Globus pallidus (tissue), 1 donor: ENCODE data around the gene RHBDD2.
"Not testable (repeated sequence)": the region's sequence is repeated elsewhere in the genome, so short reads cannot be mapped to it uniquely, and the experiment has no call there.

Source experiments
- DNase-seq: peaks from one replicate; pipeline ENCODE4 v3.0.0-alpha.2; 2015; ENCODE audit warnings: low spot score

The RHBDD2 gene

DNA sequence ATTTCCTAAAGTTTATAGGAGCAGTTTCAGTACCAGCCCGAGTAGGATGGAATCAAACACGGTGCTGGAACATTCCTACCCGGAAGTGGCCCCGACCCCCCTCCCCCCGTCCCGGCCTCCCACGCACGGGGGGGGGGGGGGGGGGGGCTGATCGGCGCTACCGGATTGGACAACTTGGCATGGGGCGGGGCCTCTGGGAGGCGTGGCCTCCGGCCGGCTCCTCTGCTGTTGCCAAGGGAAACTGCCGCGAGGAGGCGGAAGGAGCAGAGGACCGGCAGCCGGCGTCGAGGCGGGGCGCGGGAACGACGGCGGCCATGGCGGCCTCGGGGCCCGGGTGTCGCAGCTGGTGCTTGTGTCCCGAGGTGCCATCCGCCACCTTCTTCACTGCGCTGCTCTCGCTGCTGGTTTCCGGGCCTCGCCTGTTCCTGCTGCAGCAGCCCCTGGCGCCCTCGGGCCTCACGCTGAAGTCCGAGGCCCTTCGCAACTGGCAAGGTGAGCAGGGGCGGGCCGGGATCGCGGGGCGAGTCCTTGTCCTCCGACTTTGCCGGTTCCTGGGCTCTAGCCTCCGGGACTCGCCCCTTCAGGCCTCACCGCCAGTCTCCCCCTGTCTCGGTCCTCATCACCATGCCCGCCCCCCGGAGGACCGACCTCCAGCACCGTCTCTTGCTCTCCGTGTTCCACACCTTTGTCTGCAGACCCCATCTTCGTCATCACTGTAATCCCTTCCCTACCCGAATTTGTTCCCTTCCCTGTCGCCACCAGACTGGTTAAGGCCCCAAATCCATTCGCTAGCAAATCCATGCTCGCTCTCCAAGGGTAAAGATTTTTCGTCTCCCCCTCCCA, at the start of gene RHBDD2:
TSS of gene RHBDD2 (plus strand) at position 266 of the 843 bp plus-strand sequence. CDS start at position 315, 49 bp downstream.
- DNase-seq: peak; percentile 94

DNA sequence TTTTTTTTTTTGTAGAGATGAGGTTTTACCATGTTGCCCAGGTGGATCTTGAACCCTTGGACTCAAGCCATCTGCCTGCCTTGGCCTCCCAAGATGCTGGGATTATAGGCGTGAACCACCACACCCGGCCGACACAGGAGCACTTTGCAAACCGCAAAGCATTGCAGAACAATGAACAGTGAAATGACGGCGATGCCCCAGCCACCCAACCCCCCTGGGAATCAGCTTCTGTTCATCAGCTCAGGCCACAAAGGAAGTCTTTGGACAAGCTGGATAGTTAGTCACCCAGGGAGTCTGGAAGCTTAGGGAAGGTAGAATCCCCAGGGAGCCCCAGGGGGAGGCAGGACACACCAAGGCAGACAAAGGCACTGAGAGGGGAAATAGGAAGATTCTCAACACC, 49.2 kb upstream of the RHBDD2 start:
- DNase-seq: peak; percentile 2

DNA sequence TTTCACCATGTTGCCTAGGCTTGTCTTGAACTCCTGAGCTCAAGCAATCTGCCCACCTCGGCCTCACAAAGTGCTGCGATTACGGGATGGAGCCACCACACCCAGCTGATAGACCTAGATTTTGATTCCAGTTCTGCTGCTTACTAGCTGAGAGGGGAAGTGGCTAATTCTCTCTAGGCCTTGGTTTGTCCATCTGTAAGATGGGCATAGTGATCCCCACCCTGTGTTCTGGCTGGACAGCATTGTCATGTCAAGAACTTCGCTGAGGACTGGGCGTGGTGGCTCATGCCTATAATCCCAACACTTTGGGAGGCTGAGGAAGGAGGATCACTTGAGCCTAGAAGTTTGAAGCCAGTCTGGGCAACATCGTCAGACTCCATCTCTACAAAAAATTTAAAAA, 47.9 kb upstream of the RHBDD2 start:
- no peak for DNase-seq

DNA sequence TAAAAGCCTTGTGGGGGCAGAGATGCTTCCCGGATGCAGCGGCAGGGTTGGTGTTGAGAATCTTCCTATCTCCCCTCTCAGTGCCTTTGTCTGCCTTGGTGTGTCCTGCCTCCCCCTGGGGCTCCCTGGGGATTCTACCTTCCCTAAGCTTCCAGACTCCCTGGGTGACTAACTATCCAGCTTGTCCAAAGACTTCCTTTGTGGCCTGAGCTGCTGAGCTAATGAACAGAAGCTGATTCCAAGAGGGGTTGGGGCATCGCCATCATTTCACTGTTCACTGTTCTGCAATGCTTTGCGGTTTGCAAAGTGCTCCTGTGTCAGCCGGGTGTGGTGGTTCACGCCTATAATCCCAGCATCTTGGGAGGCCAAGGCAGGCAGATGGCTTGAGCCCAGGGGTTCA, 45.2 kb upstream of the RHBDD2 start:
- not testable (repeated sequence) for DNase-seq

DNA sequence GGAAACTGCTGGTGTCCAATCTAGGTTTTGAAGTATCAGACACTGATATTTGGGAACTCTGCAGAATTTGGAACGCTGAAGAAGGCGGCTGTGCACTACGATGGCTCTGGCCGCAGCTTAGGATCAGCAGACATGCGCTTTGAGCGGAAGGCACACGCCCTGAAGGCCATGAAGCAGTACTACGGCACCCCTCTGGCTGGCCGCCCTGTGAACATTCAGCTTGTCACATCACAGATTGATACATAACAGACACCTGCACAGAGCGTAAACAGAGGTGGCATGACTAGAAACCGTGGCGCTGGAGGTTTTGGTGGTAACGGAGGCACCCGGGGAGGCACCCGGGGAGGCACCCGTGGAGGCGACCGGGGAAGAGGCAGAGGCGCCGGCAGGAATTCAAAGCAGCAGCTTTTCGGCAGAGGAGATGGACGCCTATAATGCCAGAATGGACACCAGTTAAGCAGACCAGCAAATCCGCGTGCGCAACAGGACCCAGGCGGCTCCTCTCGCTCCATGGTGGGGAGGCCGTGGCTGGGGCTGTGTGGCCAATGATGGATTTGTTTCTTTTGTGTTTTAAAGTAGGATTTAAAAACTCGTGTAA, 43.0 kb upstream of the RHBDD2 start:
- no peak for DNase-seq

DNA sequence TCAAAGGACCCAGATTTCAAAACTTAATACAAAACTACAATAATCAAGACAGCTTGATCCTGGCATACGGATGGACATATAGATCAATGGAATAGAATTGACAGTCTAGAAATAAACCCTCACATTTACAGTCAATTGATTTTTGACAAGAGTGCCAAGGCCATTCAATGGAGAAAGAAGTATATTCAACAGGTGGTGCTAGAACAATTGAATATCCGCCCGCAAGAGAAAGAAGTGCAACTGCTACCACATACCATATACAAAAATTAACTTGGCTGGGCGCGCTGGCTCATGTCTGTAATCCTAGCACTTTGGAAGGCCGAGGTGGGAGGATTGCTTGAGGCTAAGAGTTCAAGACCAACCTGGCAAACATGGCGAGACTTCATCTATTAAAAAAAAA, 42.0 kb upstream of the RHBDD2 start:
- no peak for DNase-seq

DNA sequence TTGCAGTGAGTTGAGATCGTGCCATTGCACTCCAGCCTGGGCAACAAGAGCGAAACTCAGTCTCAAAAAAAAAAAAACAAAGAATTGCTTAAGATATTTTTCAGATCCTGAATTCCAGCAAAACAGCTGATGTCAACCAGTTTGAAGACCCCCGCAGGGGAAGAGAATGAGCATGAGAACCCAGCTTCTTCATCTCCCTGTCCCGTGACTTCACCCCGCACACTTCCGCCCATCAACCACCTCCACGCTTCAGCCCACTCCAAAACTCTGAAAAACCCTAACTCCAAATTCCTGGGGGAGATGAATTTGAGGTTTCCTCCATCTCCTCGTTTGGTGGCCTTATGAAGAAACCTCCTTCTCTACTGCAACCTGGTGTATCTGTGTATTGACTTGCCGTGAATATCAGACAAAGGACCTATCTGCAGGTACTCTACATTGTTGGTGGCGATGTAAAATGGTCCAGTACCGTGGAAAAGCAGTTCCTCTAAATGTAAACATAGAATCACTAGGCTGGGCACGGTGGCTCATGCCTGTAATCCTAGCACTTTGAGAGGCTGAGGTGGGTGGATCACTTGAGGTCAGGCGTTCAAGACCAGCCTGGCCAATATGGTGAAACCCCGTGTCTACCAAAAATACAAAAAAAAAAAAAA, 40.4 kb upstream of the RHBDD2 start:
- DNase-seq: not testable (repeated sequence)

DNA sequence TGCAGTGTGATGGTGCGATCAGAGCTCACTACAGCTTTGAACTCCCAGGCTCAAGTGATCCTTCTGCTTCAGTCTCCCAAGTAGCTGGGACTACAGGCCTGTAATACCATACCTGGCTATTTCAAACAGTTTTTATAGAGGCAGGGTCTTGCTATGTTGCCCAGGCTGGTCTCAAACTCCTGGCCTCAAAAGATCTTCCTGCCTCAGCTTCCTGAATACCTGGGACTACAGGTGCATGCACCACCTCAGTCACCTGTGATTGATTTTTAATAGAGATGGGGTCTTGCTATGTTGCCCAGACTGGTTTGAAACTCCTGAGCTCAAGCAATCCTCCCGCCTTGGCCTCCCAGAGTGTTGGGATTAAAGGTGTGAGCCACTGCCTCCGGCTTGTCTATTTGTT, 38.8 kb upstream of the RHBDD2 start:
- no peak for DNase-seq

DNA sequence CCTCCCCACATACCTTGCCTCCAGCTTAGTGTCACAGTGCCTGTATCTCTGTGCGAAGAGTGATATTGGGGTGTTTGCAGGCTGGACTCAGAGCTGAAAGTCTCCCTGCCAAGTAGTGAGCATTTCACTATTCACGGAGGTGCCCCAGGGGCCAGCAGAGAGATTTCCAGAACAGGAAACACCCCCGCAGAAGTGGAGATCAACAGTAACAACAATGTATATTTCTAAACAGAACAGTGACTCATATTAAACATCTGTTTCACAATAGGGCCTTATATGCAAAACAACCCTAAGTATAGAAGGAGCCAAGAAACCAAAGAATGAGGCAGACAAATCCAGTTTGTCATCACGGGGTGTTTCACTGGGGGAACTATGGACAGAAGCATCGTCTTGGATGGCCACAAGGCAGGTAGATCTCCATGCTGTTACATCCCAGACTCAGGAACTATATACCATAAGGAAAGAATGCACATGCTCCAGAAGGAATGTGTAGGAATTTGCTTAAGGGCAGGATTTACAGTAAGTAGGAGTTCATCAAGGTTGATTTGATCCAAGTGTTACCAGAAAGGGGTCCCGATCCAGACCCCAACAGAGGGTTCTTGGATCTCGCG, 35.9 kb upstream of the RHBDD2 start:
- peak; percentile 2 for DNase-seq

DNA sequence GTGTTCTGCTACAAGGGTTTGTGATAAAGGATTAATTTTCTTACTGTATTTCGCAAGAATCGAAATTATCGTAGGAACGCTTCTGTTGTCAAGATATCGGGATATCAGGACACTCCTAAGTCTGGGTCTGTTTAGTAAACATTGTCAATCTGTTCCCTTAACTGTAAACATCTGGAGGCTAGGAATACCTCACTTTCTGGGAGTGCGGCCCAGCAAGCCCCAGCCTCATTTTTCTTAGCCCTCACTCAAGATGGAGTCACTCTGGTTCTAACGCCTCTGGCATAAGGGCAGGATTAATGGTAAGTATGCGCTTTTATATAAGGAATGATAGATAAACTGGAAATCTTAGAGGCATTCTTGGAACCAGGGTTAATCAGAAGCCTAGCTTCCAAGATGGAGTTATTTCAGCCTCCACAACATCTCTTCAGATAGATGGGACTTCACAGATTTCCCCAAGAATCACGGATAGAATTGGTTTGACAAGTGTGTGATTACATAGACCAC, 35.2 kb upstream of the RHBDD2 start:
- DNase-seq: no peak

DNA sequence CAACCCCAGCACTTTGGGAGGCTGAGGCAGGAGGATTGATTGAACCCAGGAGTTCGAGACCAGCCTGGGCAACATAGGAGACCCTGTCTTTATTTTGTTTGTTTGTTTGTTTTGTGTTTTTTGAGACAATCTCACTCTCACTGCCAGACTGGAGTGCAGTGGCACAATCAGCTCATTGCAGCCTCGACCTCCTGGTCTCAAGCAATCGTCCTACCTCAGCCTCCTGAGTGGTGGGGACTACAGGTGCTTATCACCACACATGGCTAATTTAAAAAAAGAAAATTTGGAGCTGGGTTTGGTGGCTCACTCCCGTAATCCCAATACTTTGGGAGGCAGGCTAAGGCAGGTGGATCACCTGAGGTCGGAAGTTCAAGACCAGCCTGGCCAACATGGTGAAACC, 34.7 kb upstream of the RHBDD2 start:
- DNase-seq: no peak

DNA sequence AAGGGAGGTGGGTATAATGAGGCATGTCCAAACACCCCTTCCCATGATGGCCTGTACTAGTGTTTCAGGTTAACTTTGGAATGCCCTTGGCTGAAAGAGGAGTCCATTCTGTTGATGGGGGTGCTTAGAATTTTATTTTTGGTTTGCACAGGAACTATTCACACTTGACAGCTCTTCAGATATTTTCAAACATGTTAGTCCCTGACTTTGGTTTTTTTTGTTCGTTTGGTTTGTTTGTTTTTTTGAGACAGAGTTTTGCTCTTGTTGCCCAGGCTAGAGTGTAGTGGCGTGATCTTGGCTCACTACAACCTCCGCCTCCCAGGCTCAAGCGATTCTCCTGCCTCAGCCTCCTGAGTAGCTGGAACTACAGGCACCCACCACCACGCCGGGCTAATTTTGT, 33.7 kb upstream of the RHBDD2 start:
- not testable (repeated sequence) for DNase-seq

DNA sequence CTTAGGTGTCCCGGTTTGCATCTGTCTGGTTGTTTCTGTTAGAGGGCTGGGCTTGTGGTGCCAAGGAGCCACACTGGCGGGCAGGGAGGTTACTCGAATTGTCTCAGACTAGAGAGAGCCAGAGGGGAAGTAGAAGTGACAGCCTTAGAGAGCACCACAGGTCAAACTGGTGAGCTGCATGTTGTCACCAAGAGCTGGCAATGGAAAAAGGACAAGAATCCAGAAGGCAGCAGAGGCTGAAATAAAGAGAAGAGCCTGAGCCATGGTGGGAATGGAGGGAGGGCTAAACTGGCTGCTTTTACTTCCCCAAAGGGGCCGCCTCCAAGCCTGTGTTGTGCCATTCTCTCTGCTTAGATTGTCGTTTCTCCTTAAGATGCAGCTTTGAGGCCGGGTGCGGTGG, 31.1 kb upstream of the RHBDD2 start:
- no peak for DNase-seq

DNA sequence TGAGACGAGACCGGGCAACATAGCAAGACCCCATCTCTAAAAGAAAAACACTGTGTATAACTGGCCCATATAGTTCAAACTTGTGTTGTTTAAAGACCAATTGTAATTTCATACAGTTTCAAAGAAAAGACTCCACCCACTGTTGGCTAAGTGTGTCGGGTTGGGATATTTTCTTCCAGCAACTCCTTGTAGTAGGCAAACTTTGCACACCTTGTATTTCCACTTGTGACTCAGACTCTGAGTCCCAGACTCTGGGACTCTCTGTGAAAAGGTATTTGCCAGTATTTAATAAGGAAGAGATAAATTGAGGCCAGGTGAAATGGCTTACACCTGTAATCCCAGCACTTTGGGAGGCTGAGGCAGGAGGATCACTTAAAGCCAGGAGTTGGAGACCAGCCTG, 29.3 kb upstream of the RHBDD2 start:
- no peak for DNase-seq

DNA sequence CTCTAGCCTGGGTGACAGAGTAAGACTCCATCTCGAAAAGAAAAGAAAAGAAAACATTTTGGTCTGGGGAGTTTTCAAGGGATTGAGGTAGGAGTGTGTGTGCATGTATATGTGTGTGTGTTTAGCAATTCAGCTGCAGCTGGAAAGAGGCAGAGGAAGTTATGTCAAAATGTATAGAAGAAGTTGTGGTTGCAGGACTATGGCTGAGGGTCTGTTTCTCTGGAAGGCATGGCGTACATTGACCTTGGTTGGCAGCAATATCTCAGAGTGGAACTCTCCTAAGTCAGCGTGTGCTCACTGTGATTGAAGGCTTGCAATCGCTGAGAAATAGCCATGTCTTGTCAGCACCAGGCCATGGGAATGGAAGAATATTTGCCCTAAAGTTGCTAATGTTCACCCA, 28.6 kb upstream of the RHBDD2 start:
- no peak for DNase-seq

DNA sequence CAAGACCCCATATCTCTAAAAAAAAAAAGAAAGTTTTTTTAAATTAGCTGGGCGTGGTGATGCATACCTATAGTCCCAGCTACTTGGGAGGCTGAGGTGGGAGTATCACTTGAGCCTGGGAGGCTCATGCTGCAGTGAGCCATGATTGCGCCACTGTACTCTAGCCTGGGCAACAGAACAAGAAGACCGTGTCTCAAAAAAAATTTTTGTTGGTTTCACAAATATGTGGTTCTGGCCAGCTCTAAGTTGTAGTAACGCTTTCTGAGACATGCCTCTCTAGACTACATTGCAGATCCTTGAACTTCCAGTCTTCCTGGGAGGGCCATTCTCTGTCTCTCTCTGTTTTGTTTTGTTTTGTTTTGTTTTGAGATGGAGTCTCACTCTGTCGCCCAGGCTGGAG, 24.6 kb upstream of the RHBDD2 start:
- DNase-seq: no peak

DNA sequence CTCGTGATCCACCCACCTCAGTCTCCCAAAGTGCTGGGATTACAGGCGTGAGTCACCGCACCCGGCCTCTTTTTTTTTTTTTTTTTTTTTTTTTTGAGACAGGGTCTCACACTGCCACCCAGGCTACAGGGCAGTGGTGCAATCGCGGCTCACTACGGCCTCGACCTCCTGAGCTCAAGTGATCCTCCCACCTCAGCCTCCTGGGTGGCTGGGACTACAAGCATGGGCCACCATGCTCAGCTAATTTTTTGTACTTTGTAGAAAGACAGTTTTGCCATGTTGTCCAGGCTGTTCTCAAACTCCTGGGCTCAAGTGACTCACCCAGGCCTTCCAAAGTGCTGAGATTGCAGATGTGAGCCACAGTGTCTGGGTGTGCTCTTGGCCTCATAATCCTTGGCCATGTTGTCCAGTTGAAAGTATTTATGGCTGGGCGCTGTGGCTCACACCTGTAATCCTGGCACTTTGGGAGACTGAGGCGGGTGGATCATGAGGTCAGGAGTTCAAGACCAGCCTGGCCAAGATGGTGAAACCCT, 24.0 kb upstream of the RHBDD2 start:
- DNase-seq: not testable (repeated sequence)

DNA sequence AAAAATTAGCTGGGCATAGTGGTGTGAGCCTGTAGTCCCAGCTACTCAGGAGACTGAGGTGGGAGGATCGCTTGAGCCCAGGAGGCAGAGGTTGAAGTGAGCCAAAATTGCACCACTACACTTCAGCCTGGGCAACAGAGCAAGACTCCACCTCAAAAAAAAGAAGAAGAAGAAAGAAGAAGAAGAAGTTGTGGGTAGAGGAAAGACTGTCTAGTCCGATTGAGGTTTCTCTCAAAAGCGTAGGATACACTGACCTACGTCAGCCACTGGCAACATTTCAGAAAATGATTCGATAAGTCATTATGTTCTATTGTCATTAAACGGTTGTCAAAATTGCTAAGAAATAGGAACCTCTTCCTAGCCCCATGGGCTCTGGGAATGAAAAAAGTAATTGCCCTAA, 22.3 kb upstream of the RHBDD2 start:
- DNase-seq: no peak

DNA sequence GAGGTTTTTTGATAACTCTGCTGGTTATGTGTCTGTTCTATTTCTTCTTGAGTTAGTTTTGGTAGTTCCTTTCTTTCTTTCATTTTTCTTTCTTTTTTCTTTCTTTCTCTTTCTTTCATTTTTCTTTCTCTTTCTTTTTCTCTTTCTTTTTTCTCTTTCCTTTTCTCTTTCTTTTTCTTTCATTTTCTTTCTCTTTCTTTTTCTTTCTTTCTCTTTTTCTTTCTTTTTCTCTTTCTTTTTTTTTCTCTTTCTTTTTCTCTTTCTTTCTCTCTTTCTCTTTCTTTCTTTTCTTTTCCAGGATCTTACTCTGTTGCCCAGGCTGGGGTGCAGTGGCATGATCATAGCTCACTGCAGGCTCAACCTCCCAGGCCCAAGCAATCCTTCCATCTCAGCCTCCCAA, 20.4 kb upstream of the RHBDD2 start:
- no peak for DNase-seq

DNA sequence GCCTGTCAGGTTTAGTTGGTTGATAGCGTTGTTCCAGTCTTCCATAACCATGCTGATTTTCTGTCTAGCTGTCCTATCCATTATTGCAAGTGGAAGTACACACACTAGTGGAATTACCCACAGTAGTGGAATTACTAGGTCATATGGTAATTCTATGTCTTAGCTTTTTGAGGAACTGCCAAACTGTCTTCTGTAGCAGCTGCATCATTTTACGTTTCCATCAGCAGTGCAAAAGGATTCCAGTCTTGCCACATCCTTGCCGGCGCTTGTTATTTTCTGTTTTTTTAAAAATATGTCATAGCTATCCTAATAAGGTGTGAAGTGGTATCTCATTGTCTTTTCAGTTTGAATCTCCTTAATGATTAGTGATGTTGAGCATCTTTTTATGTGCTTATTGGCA, 17.2 kb upstream of the RHBDD2 start:
- DNase-seq: no peak

DNA sequence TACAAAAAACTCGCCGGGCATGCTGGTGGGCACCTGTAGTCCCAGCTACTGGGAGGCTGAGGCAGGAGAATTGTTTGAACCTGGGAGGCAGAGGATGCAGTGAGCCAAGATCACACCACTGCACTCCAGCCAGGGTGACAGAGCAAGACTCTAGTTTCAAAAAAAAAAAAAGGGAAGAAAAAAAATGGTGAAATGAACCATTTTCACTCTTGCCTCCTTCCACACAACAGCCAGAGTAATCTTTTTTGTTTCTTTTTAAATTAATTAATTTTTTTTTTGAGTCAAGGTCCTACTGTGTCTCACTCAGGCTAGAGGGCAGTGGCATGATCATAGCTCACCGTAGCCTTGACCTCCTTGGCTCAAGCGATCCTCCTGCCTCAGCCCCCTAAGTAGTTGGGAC, 14.6 kb upstream of the RHBDD2 start:
- not testable (repeated sequence) for DNase-seq

DNA sequence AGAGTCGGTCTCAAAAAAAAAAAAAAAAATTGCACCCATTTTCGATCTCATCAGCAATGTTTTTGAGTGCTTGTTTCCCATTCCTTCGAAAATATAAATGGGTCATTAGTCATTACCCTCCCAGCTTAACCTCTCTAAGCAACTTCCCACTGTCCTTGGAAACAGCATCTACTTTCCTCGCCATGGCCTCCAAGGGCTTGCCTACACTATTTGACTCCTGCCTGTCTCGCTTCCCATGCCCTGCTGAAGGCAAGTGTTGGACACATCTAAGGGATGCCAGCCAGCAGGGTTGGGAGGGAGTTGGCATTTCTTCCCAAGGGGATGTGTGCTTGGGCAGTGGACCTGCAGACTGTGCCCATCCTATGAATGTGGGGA, 12.7 kb upstream of the RHBDD2 start:
- no peak for DNase-seq
